DMS53 treated with DMSO at 0.1 percent for 48 hours (cell line): ENCODE results near the gene EDRF1.
"Not testable (repeated sequence)": the region's sequence is repeated elsewhere in the genome, so short reads cannot be mapped to it uniquely, and the experiment has no call there.

Experiments
- DNase-seq: peaks from one replicate; lab custom pipeline; 2025; ENCODE audit not compliant: unreplicated experiment; lab: John Stamatoyannopoulos, UW

The EDRF1 gene

DNA sequence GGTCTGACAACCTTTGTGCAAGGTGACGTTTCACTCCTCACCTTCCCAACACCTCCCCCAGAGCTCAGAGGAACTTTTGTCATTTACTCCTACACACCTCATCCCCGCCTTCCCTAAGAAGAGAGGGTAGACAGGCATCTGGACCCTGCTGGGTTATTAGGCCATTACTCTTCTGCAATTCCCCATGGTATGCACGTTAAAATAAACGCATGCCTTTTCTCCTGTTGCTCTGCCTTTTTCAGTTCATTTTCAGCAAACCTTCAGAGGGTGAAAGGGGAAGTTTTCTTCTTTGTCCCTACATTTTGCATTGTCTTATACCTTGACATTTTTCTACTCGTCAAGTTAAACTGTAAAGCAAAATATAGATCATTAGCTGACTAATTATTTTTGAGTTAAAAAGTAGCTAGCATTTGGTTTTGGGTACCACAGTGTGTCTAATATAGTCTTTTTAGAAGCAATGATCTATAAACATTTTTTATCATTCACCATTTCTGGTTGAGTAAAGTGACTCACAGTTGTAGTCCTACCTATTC is 10.5 kb upstream of the EDRF1 start:
- no peak for DNase-seq

- DNase-seq: no peak
These were observed 9.7 kb upstream of the EDRF1 start for GRCh38 chr10:125709553-125710474.

DNA sequence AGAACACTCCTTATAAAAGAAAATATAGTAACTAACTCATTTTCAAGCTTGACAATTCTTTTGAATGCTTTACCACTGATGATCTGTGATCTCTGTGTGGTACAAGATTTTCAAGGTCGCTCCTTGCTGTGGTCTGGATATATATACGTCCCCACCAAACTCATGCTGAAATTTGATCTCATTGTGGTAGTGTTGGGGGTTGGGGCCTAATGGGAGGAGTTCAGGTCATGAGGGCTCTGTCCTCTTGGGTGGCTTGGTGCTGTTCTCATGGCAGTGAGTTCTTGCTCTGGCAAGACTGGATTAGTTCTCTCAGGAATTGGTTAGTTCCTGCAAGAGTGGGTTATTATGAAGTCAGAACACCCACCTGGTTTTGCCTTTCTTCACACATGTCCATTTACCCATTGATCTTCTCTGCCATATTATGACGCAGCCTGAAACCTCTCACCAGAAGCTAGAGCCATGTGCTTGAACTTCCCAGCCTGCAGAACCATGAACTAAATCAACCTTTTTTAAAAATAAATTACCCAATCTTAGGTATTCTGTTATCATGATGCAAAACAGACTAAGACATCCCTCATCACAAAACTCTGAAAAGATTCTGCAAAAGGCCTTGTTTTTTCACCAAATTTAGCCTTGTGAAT is 8.3 kb upstream of the EDRF1 start:
- no peak for DNase-seq

DNA sequence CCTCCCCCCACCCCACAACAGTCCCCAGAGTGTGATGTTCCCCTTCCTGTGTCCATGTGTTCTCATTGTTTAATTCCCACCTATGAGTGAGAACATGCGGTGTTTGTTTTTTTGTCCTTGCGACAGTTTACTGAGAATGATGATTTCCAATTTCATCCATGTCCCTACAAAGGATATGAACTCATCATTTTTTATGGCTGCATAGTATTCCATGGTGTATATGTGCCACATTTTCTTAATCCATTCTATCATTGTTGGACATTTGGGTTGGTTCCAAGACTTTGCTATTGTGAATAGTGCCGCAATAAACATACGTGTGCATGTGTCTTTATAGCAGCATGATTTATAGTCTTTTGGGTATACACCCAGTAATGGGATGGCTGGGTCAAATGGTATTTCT is 4.8 kb upstream of the EDRF1 start:
- DNase-seq: not testable (repeated sequence)

DNA sequence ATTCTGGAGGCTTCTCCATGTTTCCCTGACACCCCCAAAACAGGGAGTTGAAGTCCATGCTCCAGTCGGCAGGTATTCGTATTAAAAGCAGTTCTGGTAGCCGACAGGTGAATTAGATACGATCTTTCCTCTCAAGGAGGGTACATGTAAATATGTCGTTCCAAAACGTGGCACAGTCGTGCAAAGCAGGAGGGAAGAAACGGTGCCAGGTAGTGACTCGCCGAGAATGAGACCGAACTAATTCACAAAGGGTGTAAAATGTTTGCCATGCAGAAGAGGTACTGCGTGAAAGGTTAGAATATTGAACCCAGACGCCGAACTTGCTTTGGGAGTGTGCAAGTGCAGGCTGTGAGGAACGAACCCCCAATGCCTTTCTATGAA is 483 bp downstream of the EDRF1 start:
- no peak for DNase-seq

GRCh38 chr10:125721035-125721434 is 1.5 kb downstream of the EDRF1 start:
- no peak for DNase-seq

- no peak for DNase-seq
These were observed 3.3 kb downstream of the EDRF1 start for GRCh38 chr10:125722811-125723210.

- DNase-seq: peak; percentile 82
These were observed 7.4 kb downstream of the EDRF1 start for GRCh38 chr10:125726914-125727313.

- no peak for DNase-seq
These were observed 7.9 kb downstream of the EDRF1 start for GRCh38 chr10:125727436-125727835.

- no peak for DNase-seq
These were observed 14.6 kb downstream of the EDRF1 start for GRCh38 chr10:125734148-125734547.

GRCh38 chr10:125734823-125735222 is 15.3 kb downstream of the EDRF1 start:
- no peak for DNase-seq

- DNase-seq: no peak
These were observed 18.7 kb downstream of the EDRF1 start for GRCh38 chr10:125738206-125738605.

GRCh38 chr10:125739994-125740679 is 20.6 kb downstream of the EDRF1 start:
- DNase-seq: no peak

GRCh38 chr10:125742465-125742864 is 23.0 kb downstream of the EDRF1 start:
- no peak for DNase-seq

DNA sequence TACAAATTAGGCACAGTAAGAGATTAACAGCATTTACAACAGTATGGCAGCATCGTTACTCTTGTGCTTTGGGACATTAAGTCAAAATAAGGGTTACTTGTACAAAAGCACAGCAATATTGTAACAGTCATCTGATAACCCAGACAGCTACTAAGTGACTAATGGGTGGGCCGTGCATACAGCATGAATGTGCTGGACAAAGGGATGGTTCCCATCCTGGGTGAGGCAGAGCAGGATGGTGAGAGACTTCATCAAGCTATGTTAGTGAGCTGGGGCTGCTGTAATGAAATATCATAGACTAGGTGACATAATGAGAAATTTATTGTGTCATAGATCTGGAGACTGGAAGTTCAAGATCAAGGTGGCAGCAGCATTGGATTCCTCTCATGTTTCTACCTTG is 25.4 kb downstream of the EDRF1 start:
- DNase-seq: no peak

- DNase-seq: no peak
These were observed 27.9 kb downstream of the EDRF1 start for GRCh38 chr10:125747417-125747816.

DNA sequence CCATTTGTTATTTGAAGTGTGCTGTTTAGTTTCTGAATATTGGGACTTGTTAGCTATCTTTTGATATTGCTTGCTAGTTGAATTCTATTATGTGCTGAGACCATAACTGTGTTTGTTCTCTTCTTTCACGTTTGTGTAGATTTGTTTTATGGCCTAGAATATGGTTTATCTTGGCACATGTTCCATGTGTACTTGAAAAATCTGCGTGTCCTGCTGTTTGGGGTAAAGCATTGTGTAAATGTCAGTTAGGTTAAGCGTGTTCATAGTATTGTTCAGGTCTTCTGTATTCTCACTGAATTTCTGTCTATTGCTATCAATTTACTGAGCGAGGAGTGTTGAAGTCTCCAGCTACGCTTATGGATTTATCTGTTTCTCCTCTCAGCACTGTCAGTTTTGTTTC is 36.7 kb downstream of the EDRF1 start:
- no peak for DNase-seq

DNA sequence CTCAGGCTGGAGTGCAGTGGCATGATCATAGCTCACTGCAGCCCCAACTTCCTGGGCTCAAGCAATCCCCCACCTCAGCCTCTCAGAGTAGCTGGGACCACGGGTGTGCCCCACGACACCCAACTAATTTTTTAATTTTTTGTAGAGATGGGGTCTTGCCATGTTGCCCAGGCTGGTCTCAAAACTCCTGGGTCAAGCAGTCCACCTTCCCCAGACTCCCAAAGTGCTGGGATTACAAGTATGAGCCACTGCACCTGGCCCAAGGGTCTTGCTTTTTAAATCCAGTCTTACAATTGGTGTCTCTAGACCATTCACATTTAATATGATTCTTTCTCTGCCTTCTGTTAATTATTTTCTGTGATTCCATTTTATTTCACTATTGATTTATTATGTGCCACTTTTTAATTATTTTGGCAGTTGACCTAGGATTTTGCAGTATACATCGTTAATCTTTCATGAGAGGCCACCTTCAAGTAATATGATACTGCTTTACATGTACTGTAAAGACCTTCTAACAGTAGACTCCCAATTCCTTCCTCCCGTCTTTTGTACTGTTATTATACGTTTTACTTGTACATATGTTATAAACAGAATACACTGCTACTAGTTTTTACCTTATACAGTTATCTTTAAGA is 37.5 kb downstream of the EDRF1 start:
- no peak for DNase-seq

- no peak for DNase-seq
These were observed 38.2 kb downstream of the EDRF1 start for GRCh38 chr10:125757742-125758141.

DNA sequence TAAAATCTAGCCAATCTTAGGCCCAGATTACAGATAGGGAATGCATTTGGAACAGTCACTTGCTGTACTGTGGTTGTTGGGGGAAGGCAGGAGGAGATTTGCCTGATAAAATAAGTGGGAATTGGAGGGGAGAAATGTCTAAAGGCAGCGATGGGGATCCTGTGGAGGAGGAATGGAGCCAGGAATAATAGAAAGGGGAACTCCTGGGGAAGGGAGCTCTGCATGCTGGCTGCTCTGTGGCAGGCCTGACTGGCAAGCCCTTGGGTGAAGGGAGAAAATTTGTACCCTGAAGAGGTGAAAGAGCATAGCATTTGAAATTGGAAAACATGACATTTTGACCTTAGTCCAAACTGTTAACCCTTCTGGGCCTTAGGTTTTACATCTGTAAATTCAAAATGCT is 42.5 kb downstream of the EDRF1 start:
- no peak for DNase-seq
